ENCODE measurements around the gene RNF168.
"Not testable (repeated sequence)": the region's sequence is repeated elsewhere in the genome, so short reads cannot be mapped to it uniquely, and the experiment has no call there.

The RNF168 gene, protein sequence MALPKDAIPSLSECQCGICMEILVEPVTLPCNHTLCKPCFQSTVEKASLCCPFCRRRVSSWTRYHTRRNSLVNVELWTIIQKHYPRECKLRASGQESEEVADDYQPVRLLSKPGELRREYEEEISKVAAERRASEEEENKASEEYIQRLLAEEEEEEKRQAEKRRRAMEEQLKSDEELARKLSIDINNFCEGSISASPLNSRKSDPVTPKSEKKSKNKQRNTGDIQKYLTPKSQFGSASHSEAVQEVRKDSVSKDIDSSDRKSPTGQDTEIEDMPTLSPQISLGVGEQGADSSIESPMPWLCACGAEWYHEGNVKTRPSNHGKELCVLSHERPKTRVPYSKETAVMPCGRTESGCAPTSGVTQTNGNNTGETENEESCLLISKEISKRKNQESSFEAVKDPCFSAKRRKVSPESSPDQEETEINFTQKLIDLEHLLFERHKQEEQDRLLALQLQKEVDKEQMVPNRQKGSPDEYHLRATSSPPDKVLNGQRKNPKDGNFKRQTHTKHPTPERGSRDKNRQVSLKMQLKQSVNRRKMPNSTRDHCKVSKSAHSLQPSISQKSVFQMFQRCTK

DNA sequence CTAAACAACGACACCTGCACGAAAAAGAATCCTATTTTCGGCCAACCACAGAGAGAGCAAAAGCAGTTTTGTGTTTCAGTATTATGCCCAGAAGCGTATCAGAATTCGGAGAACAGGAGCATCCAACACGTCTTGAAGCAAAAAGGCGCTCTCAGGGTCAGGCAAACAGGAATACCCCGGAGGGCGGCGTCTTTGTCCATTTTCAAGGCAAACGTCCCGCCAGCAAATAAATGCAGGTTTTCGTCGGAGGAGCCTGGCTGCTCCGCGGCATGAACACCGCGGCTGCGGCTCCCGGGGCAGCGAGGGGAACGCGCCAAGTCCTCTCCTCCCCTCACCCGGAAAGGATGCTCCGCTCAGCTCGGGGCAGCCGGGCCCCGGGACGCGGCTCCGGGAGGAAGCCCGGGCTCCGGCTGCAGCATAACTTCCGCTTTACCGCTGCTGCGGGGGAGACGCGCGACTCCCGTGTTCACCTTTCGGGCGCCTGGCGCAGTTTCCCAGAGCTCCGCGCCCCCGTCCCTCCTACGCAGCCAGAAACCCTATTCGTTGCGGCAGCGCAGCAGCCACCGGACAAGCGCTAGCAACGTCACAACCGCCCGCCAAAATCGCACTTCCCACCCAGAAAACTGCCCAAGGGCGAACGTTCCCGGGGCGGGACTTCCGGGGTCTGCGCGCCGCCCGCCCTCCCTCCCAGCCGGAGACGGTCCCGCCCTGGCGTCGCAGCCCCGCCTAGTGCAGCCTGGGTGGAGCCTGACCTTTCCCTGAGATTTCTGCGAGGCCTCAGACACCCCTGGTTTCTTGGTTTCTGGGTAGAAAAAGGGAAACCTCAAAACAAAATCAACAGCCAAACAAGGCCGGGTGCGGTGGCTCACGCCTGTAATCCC is at the start of gene RNF168:
Gene RNF168 (minus strand): TSS at position 573 of the 881 bp plus-strand sequence. CDS start 595 bp downstream, outside the sequence.
- Histone ChIP-seq H3K9me3 (peaks cover 11% of the 10 kb centered on the region), H3K4me3 (peak within 1 kb of the TSS; percentile 95), H3K4me1 (peaks cover 9% of the 10 kb centered on the region), H3K27me3 (ENCODE audit: low read depth) (no peaks in the 10 kb centered on the region), H3K36me3 (replicated peaks) (no peaks in the 10 kb centered on the region)
- peak; percentile 95 to 98 for DNase-seq (ENCODE audit: low spot score in 2 of 2)
- in situ Hi-C loops (cut with MboI; ENCODE audit: low sequenced_read_pairs), result loop anchor here (25.0 kb wide), 2 partner anchors 416 to 791 kb away; partner anchors contain the start of genes MUC20 and TFRC

DNA sequence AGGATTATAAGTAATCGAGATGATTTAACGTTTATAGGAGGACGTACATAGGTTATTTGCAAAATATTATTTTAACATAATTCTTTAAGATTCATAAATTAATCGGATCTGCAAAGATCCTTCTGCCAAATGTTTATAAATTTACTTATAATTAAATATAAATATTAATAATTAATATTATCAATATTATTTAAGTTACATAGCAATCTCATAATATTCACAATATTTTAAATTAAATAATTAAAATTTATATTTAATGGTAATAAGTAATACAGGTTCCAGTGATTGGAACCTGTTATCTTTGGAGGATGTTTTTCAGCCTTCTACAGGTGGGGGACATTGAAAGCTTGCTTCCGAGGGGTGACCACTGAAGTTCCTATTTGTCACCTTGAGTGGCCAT is 48.7 kb upstream of the RNF168 start:
- no peaks in the 10 kb centered on the region for H3K4me1 ChIP-seq
- peaks cover 4% of the 10 kb centered on the region; the same call in 1 of the 2 replicates for H3K36me3 ChIP-seq (replicated peaks)
- in situ Hi-C loops (cut with MboI; ENCODE audit: low sequenced_read_pairs), result no loop called here
- H3K9me3 ChIP-seq, result peaks cover 19% of the 10 kb centered on the region
- no peaks in the 10 kb centered on the region for H3K27me3 ChIP-seq (ENCODE audit: low read depth)
- no peak for DNase-seq (ENCODE audit: low spot score in 2 of 2)
- H3K4me3 ChIP-seq, result no peak overlapping the region

DNA sequence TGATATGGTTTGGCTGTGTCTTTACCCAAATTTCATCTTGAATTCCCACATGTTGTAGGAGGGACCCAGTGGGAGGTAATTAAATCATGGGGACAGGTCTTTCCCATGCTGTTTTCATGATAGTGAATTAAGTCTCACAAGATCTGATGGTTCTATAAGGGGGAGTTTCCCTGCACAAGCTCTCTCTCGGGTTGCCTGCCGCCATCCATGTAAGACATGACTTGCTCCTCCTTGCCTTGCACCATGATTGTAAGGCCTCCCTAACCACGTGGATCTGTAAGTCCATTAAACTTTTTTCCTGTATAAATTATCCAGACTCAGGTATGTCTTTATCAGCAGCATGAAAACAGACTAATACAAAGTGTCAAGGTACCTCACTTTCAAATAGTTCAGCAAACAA is 46.6 kb upstream of the RNF168 start:
- peaks cover 19% of the 10 kb centered on the region for H3K9me3 ChIP-seq
- not testable (repeated sequence) for H3K4me3 ChIP-seq

DNA sequence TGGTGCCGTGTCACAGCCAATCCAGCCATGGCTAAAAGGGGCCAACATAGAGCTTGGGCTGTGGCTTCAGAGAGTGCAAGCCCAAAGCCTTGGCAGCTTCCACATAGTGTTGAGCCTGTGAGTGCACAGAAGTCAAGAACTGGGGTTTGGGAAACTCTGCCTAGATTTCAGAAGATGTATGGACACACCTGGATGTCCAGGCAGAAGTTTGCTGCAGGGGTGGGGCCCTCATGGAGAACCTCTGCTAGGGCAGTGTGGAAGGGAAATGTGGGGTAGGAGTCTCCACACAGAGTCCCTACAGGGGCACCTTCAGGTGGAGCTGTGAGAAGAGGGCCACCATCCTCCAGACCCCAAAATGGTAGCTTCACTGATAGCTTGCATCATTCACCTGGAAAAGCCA is 45.7 kb upstream of the RNF168 start:
- H3K36me3 ChIP-seq (replicated peaks); H3K4me3 ChIP-seq; in situ Hi-C loops (cut with MboI; ENCODE audit: low sequenced_read_pairs); H3K27me3 ChIP-seq (ENCODE audit: low read depth); DNase-seq (ENCODE audit: low spot score in 2 of 2); H3K4me1 ChIP-seq: not testable (repeated sequence)
- H3K9me3 ChIP-seq, result peaks cover 19% of the 10 kb centered on the region

More for the DNA sequence above, 46.6 kb upstream of the RNF168 start:
- H3K27me3 ChIP-seq (ENCODE audit: low read depth); in situ Hi-C loops (cut with MboI; ENCODE audit: low sequenced_read_pairs); H3K36me3 ChIP-seq (replicated peaks); H3K4me1 ChIP-seq; DNase-seq (ENCODE audit: low spot score in 2 of 2): not testable (repeated sequence)

DNA sequence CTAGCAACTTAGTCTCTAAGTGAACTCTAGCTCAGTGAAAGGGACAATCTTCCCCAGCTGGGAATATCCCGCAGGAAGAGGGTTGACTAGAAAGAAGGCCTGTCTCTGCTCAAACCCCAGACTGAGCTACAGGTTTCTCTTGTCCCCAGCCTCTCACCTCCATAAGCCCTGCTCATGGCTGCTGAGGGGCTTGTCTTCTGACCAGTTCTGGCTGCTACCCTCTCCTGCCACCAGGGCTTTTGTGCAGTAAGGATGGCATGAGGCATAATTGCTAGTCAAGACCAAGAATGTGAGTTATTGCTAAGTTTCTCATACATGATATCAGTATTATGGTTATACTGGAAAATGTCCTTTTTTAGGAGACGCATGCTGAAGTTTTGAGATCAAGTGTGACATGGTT is 43.5 kb upstream of the RNF168 start:
- no peaks in the 10 kb centered on the region for H3K4me1 ChIP-seq
- peaks cover 19% of the 10 kb centered on the region for H3K9me3 ChIP-seq
- no peaks in the 10 kb centered on the region for H3K36me3 ChIP-seq (replicated peaks)
- in situ Hi-C loops (cut with MboI; ENCODE audit: low sequenced_read_pairs), result no loop called here
- H3K27me3 ChIP-seq (ENCODE audit: low read depth), result no peaks in the 10 kb centered on the region
- DNase-seq (ENCODE audit: low spot score in 2 of 2), result no peak
- H3K4me3 ChIP-seq, result no peak overlapping the region

DNA sequence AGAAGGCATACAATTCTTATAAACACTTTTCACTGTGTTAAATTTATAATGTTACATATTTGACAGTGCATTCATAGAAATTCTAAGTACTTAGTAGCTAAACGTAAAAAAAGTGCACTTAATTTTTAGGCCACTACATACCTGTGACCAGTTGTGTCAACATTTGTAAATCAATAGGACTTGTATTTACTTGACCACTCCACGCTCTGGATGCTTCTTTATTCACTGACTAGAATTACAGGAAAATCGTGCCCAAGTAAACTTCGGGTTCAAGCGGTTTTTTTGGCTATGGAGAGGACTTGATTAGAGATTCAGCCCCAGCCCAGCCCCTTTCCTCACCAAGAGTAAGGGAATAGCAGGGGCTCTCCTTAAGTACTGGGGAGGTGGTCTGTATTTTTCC is 43.0 kb upstream of the RNF168 start:
- Histone ChIP-seq H3K4me1 (no peaks in the 10 kb centered on the region), H3K4me3 (no peak overlapping the region), H3K36me3 (replicated peaks) (no peaks in the 10 kb centered on the region), H3K27me3 (ENCODE audit: low read depth) (no peaks in the 10 kb centered on the region), H3K9me3 (peaks cover 19% of the 10 kb centered on the region)
- DNase-seq (ENCODE audit: low spot score in 2 of 2), result no peak
- in situ Hi-C loops (cut with MboI; ENCODE audit: low sequenced_read_pairs), result no loop called here

DNA sequence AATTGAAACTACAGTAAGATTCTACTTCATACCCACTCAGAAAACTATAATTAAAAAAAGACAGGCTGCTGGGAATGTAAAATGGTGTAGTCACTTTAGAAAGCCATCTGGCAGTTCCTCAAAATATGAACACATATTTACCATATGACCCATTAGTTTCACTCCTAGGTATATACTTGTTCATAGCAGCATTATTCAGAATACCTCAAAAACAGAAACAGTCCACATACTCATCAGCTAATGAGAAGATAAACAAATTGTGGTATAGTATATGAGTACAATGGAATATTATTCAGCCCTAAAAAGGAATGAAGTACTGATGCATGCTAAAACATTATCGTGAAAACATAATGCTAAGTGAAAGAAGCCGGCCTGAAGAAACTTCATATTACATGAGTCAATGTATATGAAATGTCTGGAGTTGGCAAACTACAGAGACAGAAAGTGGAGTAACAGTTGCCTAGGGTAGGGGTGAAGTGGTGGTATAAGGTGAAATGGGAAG is 41.0 kb upstream of the RNF168 start:
- H3K36me3 ChIP-seq (replicated peaks), result no peaks in the 10 kb centered on the region
- H3K9me3 ChIP-seq, result peaks cover 10% of the 10 kb centered on the region
- H3K4me1 ChIP-seq, result no peaks in the 10 kb centered on the region
- in situ Hi-C loops (cut with MboI; ENCODE audit: low sequenced_read_pairs), result no loop called here
- no peaks in the 10 kb centered on the region for H3K27me3 ChIP-seq (ENCODE audit: low read depth)
- H3K4me3 ChIP-seq, result no peak overlapping the region
- no peak for DNase-seq (ENCODE audit: low spot score in 2 of 2)

DNA sequence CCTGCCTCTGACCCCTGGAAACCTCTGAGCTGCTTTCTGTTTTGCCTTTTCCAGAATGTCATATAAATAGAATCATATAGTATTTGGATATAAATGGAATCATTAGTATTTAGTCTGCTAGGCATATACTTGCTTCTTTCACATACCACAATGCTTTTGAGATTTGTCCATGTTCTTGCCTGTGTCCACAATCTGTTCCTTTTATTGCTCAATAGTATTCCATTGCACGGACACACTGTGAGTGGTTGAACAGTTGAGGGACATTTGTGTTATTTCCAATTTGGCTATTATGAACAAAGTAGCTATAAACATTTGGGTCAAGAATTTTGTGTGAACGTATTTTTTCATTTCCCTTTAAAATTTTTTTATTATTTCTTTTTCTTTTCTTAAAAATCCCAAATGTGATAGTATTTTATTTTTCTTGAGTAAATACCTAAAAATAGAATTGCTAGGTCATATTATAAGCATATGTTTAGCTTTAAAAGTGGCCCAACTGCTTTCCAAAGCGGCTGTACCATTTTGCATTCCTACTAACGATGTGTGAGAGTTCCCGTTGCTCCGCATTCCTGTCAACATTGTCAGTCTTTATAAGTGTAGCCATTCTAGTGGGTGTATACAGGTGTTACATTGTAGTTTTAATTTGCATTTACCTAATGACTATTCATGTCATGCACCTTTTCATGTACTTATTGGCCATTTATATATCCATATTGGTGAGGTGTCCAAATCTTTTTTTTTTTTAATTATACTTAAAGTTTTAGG is 38.3 kb upstream of the RNF168 start:
- no peaks in the 10 kb centered on the region for H3K9me3 ChIP-seq
- in situ Hi-C loops (cut with MboI; ENCODE audit: low sequenced_read_pairs), result no loop called here
- H3K4me3 ChIP-seq, result no peak overlapping the region
- no peaks in the 10 kb centered on the region for H3K4me1 ChIP-seq
- no peak for DNase-seq (ENCODE audit: low spot score in 2 of 2)
- H3K36me3 ChIP-seq (replicated peaks), result no peaks in the 10 kb centered on the region
- H3K27me3 ChIP-seq (ENCODE audit: low read depth), result 0 out of 2 replicates have a peak, but pooled peaks cover 4% of the 10 kb centered on the region

DNA sequence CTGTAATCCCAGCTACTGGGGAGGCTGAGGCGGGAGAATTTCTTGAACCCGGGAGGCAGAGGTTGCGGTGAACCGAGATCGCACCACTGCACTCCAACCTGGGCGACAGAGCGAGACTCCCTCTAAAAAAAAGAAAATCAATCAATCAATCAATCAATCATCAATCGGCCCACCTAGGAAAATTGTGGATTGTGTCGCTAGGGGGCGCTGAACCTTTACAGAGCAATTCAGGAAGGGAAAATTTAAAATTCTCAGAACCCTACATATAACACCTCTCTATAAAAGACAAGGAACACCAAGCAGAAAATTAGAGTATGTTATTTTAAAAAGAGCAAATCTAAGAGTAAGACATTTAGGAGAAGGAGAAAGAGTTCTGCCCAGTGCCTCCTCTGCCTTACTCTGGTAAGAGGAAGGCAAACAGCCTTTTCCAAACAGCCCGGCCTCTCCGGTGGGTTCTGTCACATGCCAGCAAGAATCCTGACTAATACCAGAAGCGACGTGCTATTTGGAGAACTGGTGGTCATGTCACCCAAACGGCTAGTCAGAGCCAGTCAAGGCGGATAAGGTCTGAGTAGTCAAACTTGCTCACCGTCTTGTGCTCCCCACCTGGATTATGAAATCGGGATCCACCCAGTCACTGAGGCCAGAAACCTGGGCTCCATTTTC is 33.9 kb upstream of the RNF168 start:
- H3K4me3 ChIP-seq, result no peak overlapping the region
- in situ Hi-C loops (cut with MboI; ENCODE audit: low sequenced_read_pairs), result no loop called here
- no peaks in the 10 kb centered on the region for H3K4me1 ChIP-seq
- H3K27me3 ChIP-seq (ENCODE audit: low read depth), result 0 out of 2 replicates have a peak, but pooled peaks cover 4% of the 10 kb centered on the region
- H3K36me3 ChIP-seq (replicated peaks), result no peaks in the 10 kb centered on the region
- H3K9me3 ChIP-seq, result no peaks in the 10 kb centered on the region
- peak in 1 of 2 experiments; percentile 65 for DNase-seq (ENCODE audit: low spot score in 2 of 2)

DNA sequence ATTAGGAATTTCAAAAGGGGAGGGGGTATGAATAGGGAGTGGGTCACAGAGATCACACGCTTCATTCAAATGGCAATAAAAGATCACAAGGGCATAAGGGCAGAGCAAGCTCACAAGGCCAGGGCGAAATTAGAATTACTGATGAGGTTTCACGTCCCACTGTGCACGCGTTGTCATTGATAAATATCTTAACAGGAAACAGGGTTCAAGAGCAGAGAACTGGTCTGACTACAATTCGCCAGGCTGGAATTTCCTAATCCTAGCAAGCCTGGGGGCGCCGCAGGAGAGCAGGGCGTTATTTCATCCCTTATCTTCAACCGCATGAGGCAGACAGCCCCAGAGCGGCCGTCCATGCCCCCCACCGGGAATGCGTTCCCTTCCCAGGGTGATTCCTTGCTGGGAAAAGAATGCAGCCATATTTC is 29.7 kb upstream of the RNF168 start:
- H3K36me3 ChIP-seq (replicated peaks), result no peaks in the 10 kb centered on the region
- no peak for DNase-seq (ENCODE audit: low spot score in 2 of 2)
- H3K9me3 ChIP-seq, result no peaks in the 10 kb centered on the region
- H3K4me1 ChIP-seq, result peaks cover 6% of the 10 kb centered on the region; the same call in 1 of the 2 replicates
- 0 out of 2 replicates have a peak, but pooled peaks cover 4% of the 10 kb centered on the region for H3K27me3 ChIP-seq (ENCODE audit: low read depth)
- no peak overlapping the region for H3K4me3 ChIP-seq
- in situ Hi-C loops (cut with MboI; ENCODE audit: low sequenced_read_pairs), result no loop called here

DNA sequence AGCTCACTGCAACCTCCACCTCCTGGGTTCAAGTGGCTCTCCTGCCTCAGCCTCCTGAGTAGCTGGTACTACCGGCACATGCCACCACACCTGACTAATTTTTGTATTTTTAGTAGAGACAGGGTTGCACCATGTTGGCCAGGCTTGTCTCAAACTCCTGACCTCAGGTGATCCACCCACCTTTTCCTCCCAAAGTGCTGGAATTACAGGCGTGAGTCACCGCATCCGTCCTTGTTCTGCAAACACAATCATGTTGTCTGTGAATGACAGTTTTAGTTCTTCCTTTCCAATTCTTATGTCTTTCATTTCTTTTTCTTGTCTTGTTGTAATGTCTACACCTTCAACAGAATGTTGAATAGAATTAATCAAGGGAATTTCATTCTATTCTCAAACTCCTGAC is 27.9 kb upstream of the RNF168 start:
- H3K9me3 ChIP-seq, result no peaks in the 10 kb centered on the region
- in situ Hi-C loops (cut with MboI; ENCODE audit: low sequenced_read_pairs), result no loop called here
- peaks cover 10% of the 10 kb centered on the region for H3K4me1 ChIP-seq
- no peak for DNase-seq (ENCODE audit: low spot score in 2 of 2)
- H3K4me3 ChIP-seq, result no peak overlapping the region
- H3K36me3 ChIP-seq (replicated peaks), result no peaks in the 10 kb centered on the region
- no peaks in the 10 kb centered on the region for H3K27me3 ChIP-seq (ENCODE audit: low read depth)

DNA sequence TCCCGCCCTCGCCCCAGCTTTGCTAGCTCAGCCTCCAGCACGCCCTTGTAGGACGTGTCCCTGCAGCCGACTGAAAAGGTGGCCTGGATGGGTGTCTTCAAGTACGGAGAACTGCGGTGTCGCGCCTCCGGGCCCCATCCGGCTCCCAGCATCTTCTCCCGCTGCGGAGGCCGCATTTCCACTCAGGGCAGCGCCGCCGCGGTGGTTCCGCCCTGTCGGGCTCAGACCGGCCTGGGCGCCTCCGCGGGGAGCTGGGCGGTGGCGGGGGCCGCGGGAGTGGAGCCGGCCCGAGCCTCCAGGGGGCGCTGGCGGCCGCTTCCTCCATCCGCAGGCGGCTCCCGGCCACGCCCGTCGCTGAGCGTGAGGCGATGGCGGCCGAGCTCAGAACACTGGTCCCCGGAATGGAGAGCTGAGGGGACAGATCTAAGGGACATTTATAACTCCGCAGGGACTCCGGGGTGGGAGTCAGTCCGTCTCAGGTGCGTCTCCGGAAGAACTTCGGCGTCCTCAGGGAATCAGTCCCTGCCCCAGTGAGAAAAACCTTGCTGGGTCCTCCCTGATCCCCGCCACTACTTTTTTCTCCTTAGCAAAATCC is 25.2 kb upstream of the RNF168 start:
- DNase-seq (ENCODE audit: low spot score in 2 of 2), result peak; percentile 63 to 90
- in situ Hi-C loops (cut with MboI; ENCODE audit: low sequenced_read_pairs), result no loop called here
- Histone ChIP-seq H3K27me3 (ENCODE audit: low read depth) (no peaks in the 10 kb centered on the region), H3K9me3 (no peaks in the 10 kb centered on the region), H3K36me3 (replicated peaks) (no peaks in the 10 kb centered on the region), H3K4me3 (peak overlapping the region; percentile 26), H3K4me1 (peaks cover 10% of the 10 kb centered on the region)
